EH (cell line): ENCODE results near the gene POU4F1.
"Not testable (repeated sequence)": the region's sequence is repeated elsewhere in the genome, so short reads cannot be mapped to it uniquely, and the experiment has no call there.

Experiments
- DNase-seq: peaks from one replicate; pipeline ENCODE4 v3.0.0-alpha.2; 2015; ENCODE audit warnings: low read depth

The POU4F1 gene

GRCh38 chr13:78603240-78603957 lies at the start of gene POU4F1:
POU4F1 (minus strand) TSS chr13:78603552; CDS start chr13:78603326, 226 bp downstream.
- DNase-seq: peak; percentile 30

- no peak for DNase-seq
These were observed 49.3 kb upstream of the POU4F1 start for GRCh38 chr13:78652651-78653050.

GRCh38 chr13:78650717-78651083 lies 47.3 kb upstream of the POU4F1 start:
- no peak for DNase-seq

- DNase-seq: no peak
These were observed 46.8 kb upstream of the POU4F1 start for GRCh38 chr13:78649997-78650716.

- not testable (repeated sequence) for DNase-seq
These were observed 43.8 kb upstream of the POU4F1 start for GRCh38 chr13:78647109-78647678.

- no peak for DNase-seq
These were observed 34.9 kb upstream of the POU4F1 start for GRCh38 chr13:78638216-78638615.

- DNase-seq: no peak
These were observed 33.1 kb upstream of the POU4F1 start for GRCh38 chr13:78636495-78636894.

- DNase-seq: no peak
These were observed 29.6 kb upstream of the POU4F1 start for GRCh38 chr13:78632996-78633395.

GRCh38 chr13:78631077-78631476 lies 27.7 kb upstream of the POU4F1 start:
- DNase-seq: no peak

- no peak for DNase-seq
These were observed 27.2 kb upstream of the POU4F1 start for GRCh38 chr13:78630511-78630910.

- no peak for DNase-seq
These were observed 22.0 kb upstream of the POU4F1 start for GRCh38 chr13:78625384-78625783.

- DNase-seq: no peak
These were observed 19.8 kb upstream of the POU4F1 start for GRCh38 chr13:78623132-78623531.

- no peak for DNase-seq
These were observed 17.7 kb upstream of the POU4F1 start for GRCh38 chr13:78620936-78621470.

GRCh38 chr13:78618411-78618810 lies 15.1 kb upstream of the POU4F1 start:
- DNase-seq: no peak

- no peak for DNase-seq
These were observed 7.7 kb upstream of the POU4F1 start for GRCh38 chr13:78611040-78611439.

GRCh38 chr13:78610381-78610883 lies 7.1 kb upstream of the POU4F1 start:
- DNase-seq: no peak

- no peak for DNase-seq
These were observed 6.3 kb upstream of the POU4F1 start for GRCh38 chr13:78609464-78610205.

- DNase-seq: no peak
These were observed 5.5 kb upstream of the POU4F1 start for GRCh38 chr13:78608688-78609463.

- DNase-seq: no peak
These were observed 4.9 kb upstream of the POU4F1 start for GRCh38 chr13:78608252-78608687.

GRCh38 chr13:78607409-78608251 lies 4.3 kb upstream of the POU4F1 start:
- DNase-seq: no peak
